ENCODE data around the gene ERVFRD-1.

ERVFRD-1 gene

GRCh38 chr6:11132194-11132888 lies 20.8 kb upstream of the ERVFRD-1 start:
- no peak overlapping the region for H2BK120ac ChIP-seq (ENCODE audit: low read depth, low read length)
- peaks cover 10 to 17% of the 10 kb centered on the region in 2 experiments for H3K36me3 ChIP-seq (ENCODE audit: control insufficient read depth in 1 of 2, insufficient read depth in 2 of 2, low read depth in 1 of 2, low read length in 2 of 2)
- 96% methylated on average over 3 of the region's 6 CpGs for WGBS
- no peaks in the 10 kb centered on the region for H3K4me1 ChIP-seq (ENCODE audit: control insufficient read depth, insufficient read depth, low read depth, low read length)
- no peak overlapping the region for H3K4ac ChIP-seq (ENCODE audit: low read depth in 1 of 2, low read length in 2 of 2)
- no peak overlapping the region for H3K23ac ChIP-seq (ENCODE audit: low read length in 2 of 2)
- H3K18ac ChIP-seq (ENCODE audit: low read depth in 1 of 2, low read length in 2 of 2): no peak overlapping the region
- no peak overlapping the region for H2BK5ac ChIP-seq (ENCODE audit: low read depth, low read length, poor library complexity, severe bottlenecking)
- H3K27ac ChIP-seq (ENCODE audit: low read length, poor library complexity, severe bottlenecking): no peak overlapping the region
- no peak overlapping the region for H3K14ac ChIP-seq (ENCODE audit: low read length in 2 of 2)
- H3K79me1 ChIP-seq (replicated peaks; ENCODE audit: low read length, poor library complexity, severe bottlenecking): peaks cover 24% of the 10 kb centered on the region
- no peak overlapping the region for H3K4me2 ChIP-seq (ENCODE audit: low read length, poor library complexity, severe bottlenecking)
- H4K8ac ChIP-seq (ENCODE audit: low read length): no peak overlapping the region
- H2AFZ ChIP-seq (ENCODE audit: low read depth, low read length): no peak overlapping the region
- no peak overlapping the region for H3K9ac ChIP-seq (ENCODE audit: low read length)
- no peak overlapping the region for H3K4me3 ChIP-seq (ENCODE audit: insufficient read depth in 1 of 2, low read depth in 1 of 2, low read length in 2 of 2)
- H2BK12ac ChIP-seq (ENCODE audit: low read length in 2 of 2): no peak overlapping the region
- H4K91ac ChIP-seq (ENCODE audit: low read length): no peak overlapping the region
- DNase-seq: no peak
- H2BK15ac ChIP-seq (ENCODE audit: low read depth, poor library complexity, severe bottlenecking): no peak overlapping the region
- H3K27me3 ChIP-seq (ENCODE audit: control insufficient read depth in 1 of 2, insufficient read depth in 1 of 2, low read length in 2 of 2): no peaks in the 10 kb centered on the region
- H2AK5ac ChIP-seq (ENCODE audit: low read length, severe bottlenecking): no peak overlapping the region
- H3K9me3 ChIP-seq (ENCODE audit: control insufficient read depth, low read length): no peaks in the 10 kb centered on the region

GRCh38 chr6:11130605-11131004 lies 19.1 kb upstream of the ERVFRD-1 start:
- H3K27me3 ChIP-seq (ENCODE audit: control insufficient read depth in 1 of 2, insufficient read depth in 1 of 2, low read length in 2 of 2): no peaks in the 10 kb centered on the region
- no peak overlapping the region for H3K9ac ChIP-seq (ENCODE audit: low read length)
- no peak overlapping the region for H3K18ac ChIP-seq (ENCODE audit: low read depth in 1 of 2, low read length in 2 of 2)
- peaks cover 10% of the 10 kb centered on the region in 2 experiments for H3K36me3 ChIP-seq (ENCODE audit: control insufficient read depth in 1 of 2, insufficient read depth in 2 of 2, low read depth in 1 of 2, low read length in 2 of 2)
- H4K91ac ChIP-seq (ENCODE audit: low read length): no peak overlapping the region
- no peak overlapping the region for H3K23ac ChIP-seq (ENCODE audit: low read length in 2 of 2)
- H3K4me1 ChIP-seq (ENCODE audit: control insufficient read depth, insufficient read depth, low read depth, low read length): no peaks in the 10 kb centered on the region
- no peak overlapping the region for H3K14ac ChIP-seq (ENCODE audit: low read length in 2 of 2)
- H3K27ac ChIP-seq (ENCODE audit: low read length, poor library complexity, severe bottlenecking): no peak overlapping the region
- H2BK5ac ChIP-seq (ENCODE audit: low read depth, low read length, poor library complexity, severe bottlenecking): no peak overlapping the region
- H2AK5ac ChIP-seq (ENCODE audit: low read length, severe bottlenecking): no peak overlapping the region
- DNase-seq: no peak
- no peak overlapping the region for H2BK120ac ChIP-seq (ENCODE audit: low read depth, low read length)
- H2AFZ ChIP-seq (ENCODE audit: low read depth, low read length): no peak overlapping the region
- H3K79me1 ChIP-seq (replicated peaks; ENCODE audit: low read length, poor library complexity, severe bottlenecking): peaks cover 30% of the 10 kb centered on the region
- no peak overlapping the region for H4K8ac ChIP-seq (ENCODE audit: low read length)
- H3K4me2 ChIP-seq (ENCODE audit: low read length, poor library complexity, severe bottlenecking): no peak overlapping the region
- no peak overlapping the region for H2BK12ac ChIP-seq (ENCODE audit: low read length in 2 of 2)
- no peak overlapping the region for H3K4ac ChIP-seq (ENCODE audit: low read depth in 1 of 2, low read length in 2 of 2)
- H3K9me3 ChIP-seq (ENCODE audit: control insufficient read depth, low read length): no peaks in the 10 kb centered on the region
- H3K4me3 ChIP-seq (ENCODE audit: insufficient read depth in 1 of 2, low read depth in 1 of 2, low read length in 2 of 2): no peak overlapping the region
- no peak overlapping the region for H2BK15ac ChIP-seq (ENCODE audit: low read depth, poor library complexity, severe bottlenecking)

GRCh38 chr6:11129908-11130565 lies 18.5 kb upstream of the ERVFRD-1 start:
- H3K4me2 ChIP-seq (ENCODE audit: low read length, poor library complexity, severe bottlenecking): no peak overlapping the region
- H4K91ac ChIP-seq (ENCODE audit: low read length): no peak overlapping the region
- no peaks in the 10 kb centered on the region for H3K9me3 ChIP-seq (ENCODE audit: control insufficient read depth, low read length)
- no peak overlapping the region for H3K18ac ChIP-seq (ENCODE audit: low read depth in 1 of 2, low read length in 2 of 2)
- no peak overlapping the region for H2BK120ac ChIP-seq (ENCODE audit: low read depth, low read length)
- H3K23ac ChIP-seq (ENCODE audit: low read length in 2 of 2): no peak overlapping the region
- WGBS: no CpG with 5 or more reads among the region's 1 CpG
- no peak overlapping the region for H2BK5ac ChIP-seq (ENCODE audit: low read depth, low read length, poor library complexity, severe bottlenecking)
- no peak overlapping the region for H3K9ac ChIP-seq (ENCODE audit: low read length)
- H3K27ac ChIP-seq (ENCODE audit: low read length, poor library complexity, severe bottlenecking): no peak overlapping the region
- H3K4me1 ChIP-seq (ENCODE audit: control insufficient read depth, insufficient read depth, low read depth, low read length): no peaks in the 10 kb centered on the region
- H2BK15ac ChIP-seq (ENCODE audit: low read depth, poor library complexity, severe bottlenecking): no peak overlapping the region
- H2AFZ ChIP-seq (ENCODE audit: low read depth, low read length): no peak overlapping the region
- no peak overlapping the region for H4K8ac ChIP-seq (ENCODE audit: low read length)
- H3K27me3 ChIP-seq (ENCODE audit: control insufficient read depth in 1 of 2, insufficient read depth in 1 of 2, low read length in 2 of 2): no peaks in the 10 kb centered on the region
- no peak overlapping the region for H3K4ac ChIP-seq (ENCODE audit: low read depth in 1 of 2, low read length in 2 of 2)
- no peak overlapping the region for H3K4me3 ChIP-seq (ENCODE audit: insufficient read depth in 1 of 2, low read depth in 1 of 2, low read length in 2 of 2)
- peaks cover 5 to 6% of the 10 kb centered on the region in 2 experiments for H3K36me3 ChIP-seq (ENCODE audit: control insufficient read depth in 1 of 2, insufficient read depth in 2 of 2, low read depth in 1 of 2, low read length in 2 of 2)
- DNase-seq: no peak
- no peak overlapping the region for H2AK5ac ChIP-seq (ENCODE audit: low read length, severe bottlenecking)
- peaks cover 27% of the 10 kb centered on the region for H3K79me1 ChIP-seq (replicated peaks; ENCODE audit: low read length, poor library complexity, severe bottlenecking)
- H3K14ac ChIP-seq (ENCODE audit: low read length in 2 of 2): no peak overlapping the region
- H2BK12ac ChIP-seq (ENCODE audit: low read length in 2 of 2): no peak overlapping the region

- Histone ChIP-seq H4K91ac (ENCODE audit: low read length) (no peak overlapping the region), H2BK15ac (ENCODE audit: low read depth, poor library complexity, severe bottlenecking) (no peak overlapping the region), H2BK5ac (ENCODE audit: low read depth, low read length, poor library complexity, severe bottlenecking) (no peak overlapping the region), H3K36me3 (ENCODE audit: control insufficient read depth in 1 of 2, insufficient read depth in 2 of 2, low read depth in 1 of 2, low read length in 2 of 2) (peaks cover 0 to 5% of the 10 kb centered on the region in 2 experiments), H3K9me3 (ENCODE audit: control insufficient read depth, low read length) (no peaks in the 10 kb centered on the region), H3K9ac (ENCODE audit: low read length) (no peak overlapping the region), H3K23ac (ENCODE audit: low read length in 2 of 2) (no peak overlapping the region), H3K27ac (ENCODE audit: low read length, poor library complexity, severe bottlenecking) (no peak overlapping the region), H2BK120ac (ENCODE audit: low read depth, low read length) (no peak overlapping the region), H4K8ac (ENCODE audit: low read length) (no peak overlapping the region), H2BK12ac (ENCODE audit: low read length in 2 of 2) (no peak overlapping the region), H3K27me3 (ENCODE audit: control insufficient read depth in 1 of 2, insufficient read depth in 1 of 2, low read length in 2 of 2) (no peaks in the 10 kb centered on the region), H3K14ac (ENCODE audit: low read length in 2 of 2) (no peak overlapping the region), H3K4me2 (ENCODE audit: low read length, poor library complexity, severe bottlenecking) (no peak overlapping the region), H3K4me3 (ENCODE audit: insufficient read depth in 1 of 2, low read depth in 1 of 2, low read length in 2 of 2) (no peak overlapping the region), H3K18ac (ENCODE audit: low read depth in 1 of 2, low read length in 2 of 2) (no peak overlapping the region), H2AFZ (ENCODE audit: low read depth, low read length) (no peak overlapping the region), H3K4me1 (ENCODE audit: control insufficient read depth, insufficient read depth, low read depth, low read length) (no peaks in the 10 kb centered on the region), H3K79me1 (replicated peaks; ENCODE audit: low read length, poor library complexity, severe bottlenecking) (peaks cover 25% of the 10 kb centered on the region), H2AK5ac (ENCODE audit: low read length, severe bottlenecking) (no peak overlapping the region), H3K4ac (ENCODE audit: low read depth in 1 of 2, low read length in 2 of 2) (no peak overlapping the region)
- no peak for DNase-seq
- WGBS: no CpG with 5 or more reads among the region's 2 CpGs
These were observed 17.1 kb upstream of the ERVFRD-1 start for GRCh38 chr6:11128608-11129007.

All from mesenchymal stem cell (in vitro differentiated cells and primary cell).